MM.1S (cell line): ENCODE data around the gene MED27.

Experiments
- DNase-seq: peaks from one replicate; pipeline ENCODE4 v3.0.0-alpha.2; 2015
- H2AFZ ChIP-seq: fragments of 300-600 bp; sonication (generic); 2 replicates; pipeline ENCODE4 v1.6.0; 2016; ENCODE audit warnings: antibody characterized with exemption, low read length
- H3F3A ChIP-seq: fragments of 300-600 bp; sonication (generic); 2 replicates; pipeline ENCODE4 v1.6.1; 2016; ENCODE audit warnings: mild to moderate bottlenecking, antibody characterized with exemption, low read length, moderate library complexity, mixed read lengths; ENCODE audit not compliant: insufficient read depth
- H3K27ac ChIP-seq: fragments of 300-600 bp; sonication (generic); 2 replicates; pipeline ENCODE4 v1.5.1; 2016; ENCODE audit warnings: mild to moderate bottlenecking, low read length
- H3K27me3 ChIP-seq: fragments of 300-600 bp; sonication (generic); replicated peaks from 2 replicates; pipeline ENCODE4 v1.6.0; 2016; ENCODE audit warnings: low read length; ENCODE audit not compliant: insufficient read depth
- H3K36me3 ChIP-seq: fragments of 300-600 bp; sonication (generic); replicated peaks from 2 replicates; pipeline ENCODE4 v1.6.1; 2016; ENCODE audit warnings: mild to moderate bottlenecking, low read length, mixed read lengths; ENCODE audit not compliant: insufficient read depth
- H3K4me1 ChIP-seq: fragments of 300-600 bp; sonication (generic); 2 replicates; pipeline ENCODE4 v1.6.1; 2016; ENCODE audit warnings: low read length, mixed read lengths
- H3K4me2 ChIP-seq: fragments of 300-600 bp; sonication (generic); 2 replicates; pipeline ENCODE4 v1.6.0; 2016; ENCODE audit warnings: low read depth, low read length
- H3K4me3 ChIP-seq: fragments of 300-600 bp; sonication (generic); 2 replicates; pipeline ENCODE4 v1.5.1; 2016; ENCODE audit warnings: low read length, mixed read lengths
- H3K79me2 ChIP-seq: fragments of 300-600 bp; sonication (generic); 2 replicates; pipeline ENCODE4 v1.6.1; 2016; ENCODE audit warnings: mixed run types, low read length, mixed read lengths
- H3K9ac ChIP-seq: fragments of 300-600 bp; sonication (generic); 2 replicates; pipeline ENCODE4 v1.6.1; 2016; ENCODE audit warnings: low read length, mixed read lengths
- H3K9me2 ChIP-seq: fragments of 300-600 bp; sonication (generic); replicated peaks from 2 replicates; pipeline ENCODE4 v1.6.1; 2016; ENCODE audit warnings: mild to moderate bottlenecking, low read length, mixed read lengths; ENCODE audit not compliant: insufficient read depth
- H3K9me3 ChIP-seq: fragments of 300-600 bp; sonication (generic); replicated peaks from 2 replicates; pipeline ENCODE4 v1.6.1; 2016; ENCODE audit warnings: mild to moderate bottlenecking, low read length, mixed read lengths; ENCODE audit not compliant: insufficient read depth
- H4K20me1 ChIP-seq: fragments of 300-600 bp; sonication (generic); 2 replicates; pipeline ENCODE4 v1.6.1; 2016; ENCODE audit warnings: mild to moderate bottlenecking, low read length, moderate library complexity, mixed read lengths; ENCODE audit not compliant: insufficient read depth
- CTCF ChIP-seq: fragments of 300-600 bp; sonication (generic); IDR thresholded peaks from 2 replicates; pipeline ENCODE4 v1.5.1; 2016; ENCODE audit warnings: antibody characterized with exemption, low read length, mixed read lengths
- EZH2 ChIP-seq: fragments of 300-600 bp; sonication (generic); optimal IDR thresholded peaks from 2 replicates; pipeline ENCODE3; 2017; ENCODE audit warnings: low read depth, mild to moderate bottlenecking, antibody characterized with exemption, low read length, mixed read lengths
- EZH2phosphoT487 ChIP-seq: fragments of 300-600 bp; sonication (generic); IDR thresholded peaks from 2 replicates; pipeline ENCODE4 v1.6.1; 2018; ENCODE audit warnings: antibody characterized with exemption, low read length

MED27 gene

GRCh38 chr9:131937451-131937850 lies 142.2 kb downstream of the MED27 start:
- TF ChIP-seq EZH2 (no peak), CTCF (no peak), EZH2phosphoT487 (no peak)
- H2AFZ ChIP-seq = no peak overlapping the region
- no peak overlapping the region for H3K9ac ChIP-seq
- H4K20me1 ChIP-seq = no peaks in the 10 kb centered on the region
- no peaks in the 10 kb centered on the region for H3K4me1 ChIP-seq
- no peaks in the 10 kb centered on the region for H3K9me3 ChIP-seq
- no peak for DNase-seq
- H3K4me3 ChIP-seq = no peak overlapping the region
- no peak overlapping the region for H3K4me2 ChIP-seq
- H3K27me3 ChIP-seq = no peaks in the 10 kb centered on the region
- H3K79me2 ChIP-seq = no peaks in the 10 kb centered on the region
- no peaks in the 10 kb centered on the region for H3F3A ChIP-seq
- no peaks in the 10 kb centered on the region for H3K36me3 ChIP-seq
- H3K9me2 ChIP-seq = no peaks in the 10 kb centered on the region
- no peak overlapping the region for H3K27ac ChIP-seq

GRCh38 chr9:131936929-131937328 lies 142.7 kb downstream of the MED27 start:
- TF ChIP-seq EZH2phosphoT487 (no peak), EZH2 (no peak), CTCF (no peak)
- Histone ChIP-seq H3K4me1 (no peaks in the 10 kb centered on the region), H3K9me3 (no peaks in the 10 kb centered on the region), H2AFZ (no peak overlapping the region), H3K9ac (no peak overlapping the region), H3K27me3 (no peaks in the 10 kb centered on the region), H3K4me2 (no peak overlapping the region), H3K79me2 (peaks cover under 1% of the 10 kb centered on the region; the same call in 1 of the 2 replicates), H3K4me3 (no peak overlapping the region), H3K9me2 (no peaks in the 10 kb centered on the region), H3F3A (no peaks in the 10 kb centered on the region), H3K36me3 (no peaks in the 10 kb centered on the region), H3K27ac (no peak overlapping the region), H4K20me1 (no peaks in the 10 kb centered on the region)
- no peak for DNase-seq

DNA sequence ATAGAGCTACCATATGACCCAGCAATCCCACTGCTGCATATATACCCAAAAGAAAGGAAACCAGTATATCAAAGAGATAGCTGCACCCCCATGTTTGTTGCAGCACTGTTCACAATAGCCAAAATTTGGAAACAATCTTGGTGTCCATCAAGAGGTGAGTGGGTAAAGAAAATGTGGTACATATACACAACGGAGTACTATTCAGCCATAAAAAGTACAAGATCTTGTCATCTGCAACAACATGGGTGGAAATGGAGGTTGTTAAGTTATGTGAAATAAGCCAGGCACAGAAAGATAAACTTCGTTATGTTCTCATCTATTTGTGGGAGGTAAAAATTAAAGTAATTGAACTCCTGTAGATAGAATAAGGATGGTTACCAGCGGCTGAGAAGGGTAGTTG lies 145.0 kb downstream of the MED27 start:
- no peak overlapping the region for H2AFZ ChIP-seq
- H3K4me1 ChIP-seq = no peaks in the 10 kb centered on the region
- H3K9me3 ChIP-seq = no peaks in the 10 kb centered on the region
- no peaks in the 10 kb centered on the region for H3K36me3 ChIP-seq
- H3K9me2 ChIP-seq = no peaks in the 10 kb centered on the region
- H3K4me3 ChIP-seq = no peak overlapping the region
- H3K79me2 ChIP-seq = peaks cover 3% of the 10 kb centered on the region
- H3F3A ChIP-seq = no peaks in the 10 kb centered on the region
- DNase-seq = no peak
- H3K27me3 ChIP-seq = no peaks in the 10 kb centered on the region
- no peak overlapping the region for H3K9ac ChIP-seq
- no peak overlapping the region for H3K4me2 ChIP-seq
- no peaks in the 10 kb centered on the region for H4K20me1 ChIP-seq
- no peak overlapping the region for H3K27ac ChIP-seq
- TF ChIP-seq CTCF = no peak
- TF ChIP-seq EZH2phosphoT487 = no peak
- no peak for TF ChIP-seq EZH2
